GM06990 (cell line): ENCODE measurements around the gene CDK5RAP2.

Experiments
- DNase-seq: peaks from one replicate; pipeline ENCODE4 v3.0.0-alpha.2; 2011; ENCODE audit not compliant: insufficient read length; ENCODE audit errors: extremely low read depth
- H3K27me3 ChIP-seq: replicated peaks from 2 replicates; pipeline ENCODE4 v1.6.0; 2011; ENCODE audit warnings: low read length; ENCODE audit not compliant: control insufficient read depth, insufficient read depth
- H3K36me3 ChIP-seq: 2 replicates; pipeline ENCODE4 v1.5.1; 2011; ENCODE audit warnings: low read length; ENCODE audit not compliant: control insufficient read depth, insufficient read depth
- H3K4me3 ChIP-seq: replicated peaks from 2 replicates; pipeline ENCODE4 v1.5.1; 2011; ENCODE audit warnings: low read depth, mild to moderate bottlenecking, control low read depth, low read length
- TF ChIP-seq, protein P1 (sequence below): IDR thresholded peaks from 2 replicates; pipeline ENCODE4 v1.5.1; 2011; ENCODE audit warnings: low read length, control low read depth, mild to moderate bottlenecking, inconsistent platforms; ENCODE audit not compliant: insufficient read depth, poor library complexity, severe bottlenecking

The CDK5RAP2 gene

DNA sequence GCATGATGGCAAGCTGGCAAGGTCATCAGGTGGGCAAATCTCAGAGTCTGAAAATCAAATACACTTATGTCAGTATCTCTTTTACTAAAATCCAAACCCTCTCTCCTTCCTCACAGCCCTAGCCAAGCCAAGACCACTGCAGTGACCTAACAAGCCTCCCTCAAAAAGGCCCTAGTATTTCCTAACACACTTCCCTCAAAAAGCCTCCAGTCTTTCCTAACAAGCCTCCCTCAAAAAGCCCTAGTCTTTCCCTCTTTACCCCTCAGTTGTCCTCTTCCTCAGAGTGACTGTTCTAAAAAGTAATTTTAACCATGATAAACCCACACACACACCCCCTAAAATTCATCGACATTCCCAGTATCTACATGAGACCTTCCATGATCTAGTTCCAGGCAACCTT is 140.0 kb downstream of the CDK5RAP2 start:
- no peak for DNase-seq
- TF ChIP-seq, protein P1, sequence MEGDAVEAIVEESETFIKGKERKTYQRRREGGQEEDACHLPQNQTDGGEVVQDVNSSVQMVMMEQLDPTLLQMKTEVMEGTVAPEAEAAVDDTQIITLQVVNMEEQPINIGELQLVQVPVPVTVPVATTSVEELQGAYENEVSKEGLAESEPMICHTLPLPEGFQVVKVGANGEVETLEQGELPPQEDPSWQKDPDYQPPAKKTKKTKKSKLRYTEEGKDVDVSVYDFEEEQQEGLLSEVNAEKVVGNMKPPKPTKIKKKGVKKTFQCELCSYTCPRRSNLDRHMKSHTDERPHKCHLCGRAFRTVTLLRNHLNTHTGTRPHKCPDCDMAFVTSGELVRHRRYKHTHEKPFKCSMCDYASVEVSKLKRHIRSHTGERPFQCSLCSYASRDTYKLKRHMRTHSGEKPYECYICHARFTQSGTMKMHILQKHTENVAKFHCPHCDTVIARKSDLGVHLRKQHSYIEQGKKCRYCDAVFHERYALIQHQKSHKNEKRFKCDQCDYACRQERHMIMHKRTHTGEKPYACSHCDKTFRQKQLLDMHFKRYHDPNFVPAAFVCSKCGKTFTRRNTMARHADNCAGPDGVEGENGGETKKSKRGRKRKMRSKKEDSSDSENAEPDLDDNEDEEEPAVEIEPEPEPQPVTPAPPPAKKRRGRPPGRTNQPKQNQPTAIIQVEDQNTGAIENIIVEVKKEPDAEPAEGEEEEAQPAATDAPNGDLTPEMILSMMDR: no peak
- no peak overlapping the region for H3K4me3 ChIP-seq
- H3K27me3 ChIP-seq: no peaks in the 10 kb centered on the region
- H3K36me3 ChIP-seq: peaks cover 18% of the 10 kb centered on the region

DNA sequence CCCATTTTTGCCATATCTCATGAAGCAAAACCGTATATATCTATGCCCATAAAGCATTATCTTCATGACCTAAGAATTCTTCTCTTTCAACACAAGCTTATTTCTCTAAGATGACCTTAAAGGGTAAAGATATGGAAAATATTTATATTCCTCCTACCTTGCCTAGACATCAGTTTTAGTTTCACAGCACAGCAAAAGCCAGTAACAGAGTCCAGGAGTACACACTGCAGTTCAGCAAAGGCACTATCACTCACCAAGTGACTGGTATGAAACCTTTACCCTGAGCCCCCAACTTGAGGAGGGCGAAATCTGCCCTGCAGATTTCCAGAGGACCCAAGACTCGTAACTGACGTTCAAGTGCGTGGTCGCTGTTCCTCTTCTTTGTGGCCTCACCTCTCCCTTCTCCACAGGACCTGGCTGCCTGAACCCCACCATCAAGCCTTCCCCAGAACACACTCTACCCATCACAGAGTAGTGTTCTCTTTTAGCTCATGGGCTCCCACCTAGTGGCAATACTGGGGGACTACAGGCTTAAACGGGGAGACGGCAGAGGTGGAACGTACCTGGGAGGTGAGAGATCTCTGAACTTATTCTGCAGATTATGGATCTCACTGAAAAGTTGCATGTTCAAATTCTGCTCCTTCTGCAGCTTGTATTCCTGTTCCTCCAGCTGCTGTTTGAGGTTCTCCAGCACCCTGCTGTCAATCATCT is 141.0 kb downstream of the CDK5RAP2 start:
- no peaks in the 10 kb centered on the region for H3K27me3 ChIP-seq
- H3K4me3 ChIP-seq: no peak overlapping the region
- peaks cover 18% of the 10 kb centered on the region for H3K36me3 ChIP-seq
- peak; percentile 5 for DNase-seq
- TF ChIP-seq, protein P1: peak; percentile 44

DNA sequence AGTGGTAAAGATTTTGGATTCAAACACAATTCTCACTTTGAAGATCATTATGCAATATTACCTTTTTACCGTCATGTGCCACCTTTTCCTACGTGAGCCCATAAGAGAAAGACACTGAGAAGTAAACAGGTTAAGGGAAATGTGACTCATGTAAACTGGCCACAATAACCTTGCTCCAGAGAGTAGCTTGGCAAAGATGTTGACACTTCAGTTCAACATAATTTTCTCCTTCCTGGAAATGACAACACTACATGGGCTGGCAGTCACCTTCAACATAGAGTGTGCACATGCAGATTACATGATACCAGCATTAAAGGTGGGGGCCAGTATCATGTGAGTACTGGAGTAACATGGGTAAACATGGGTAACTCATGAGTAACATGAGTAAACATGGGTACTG is 141.9 kb downstream of the CDK5RAP2 start:
- no peak for DNase-seq
- H3K27me3 ChIP-seq: no peaks in the 10 kb centered on the region
- H3K4me3 ChIP-seq: no peak overlapping the region
- TF ChIP-seq, protein P1: no peak
- peaks cover 14% of the 10 kb centered on the region for H3K36me3 ChIP-seq

DNA sequence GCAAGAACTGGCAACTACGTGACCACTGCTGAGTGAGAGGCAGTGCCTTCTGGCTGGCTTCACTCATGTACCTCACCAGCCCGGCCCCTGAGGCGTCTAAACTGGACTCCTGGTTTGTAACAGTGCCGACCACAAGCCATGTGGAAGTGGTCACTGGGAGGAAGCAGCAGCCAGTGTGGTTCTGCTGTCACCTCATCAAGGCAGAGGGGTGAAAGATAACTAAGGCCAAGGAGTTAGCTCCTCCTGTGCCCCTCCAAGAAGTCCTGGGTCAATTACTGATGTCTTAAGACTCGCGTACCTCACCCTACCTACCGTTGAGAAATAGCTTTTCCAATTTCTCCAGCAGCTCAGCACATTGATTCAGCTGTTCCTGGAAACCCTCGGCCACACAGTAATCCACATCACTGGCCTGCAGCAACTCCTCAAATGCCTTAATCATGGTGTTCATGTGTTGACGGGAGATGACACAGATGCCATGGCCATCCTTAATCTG is 142.9 kb downstream of the CDK5RAP2 start:
- no peak for DNase-seq
- TF ChIP-seq, protein P1: no peak
- Histone ChIP-seq H3K36me3 (peaks cover 9% of the 10 kb centered on the region), H3K4me3 (no peak overlapping the region), H3K27me3 (no peaks in the 10 kb centered on the region)

DNA sequence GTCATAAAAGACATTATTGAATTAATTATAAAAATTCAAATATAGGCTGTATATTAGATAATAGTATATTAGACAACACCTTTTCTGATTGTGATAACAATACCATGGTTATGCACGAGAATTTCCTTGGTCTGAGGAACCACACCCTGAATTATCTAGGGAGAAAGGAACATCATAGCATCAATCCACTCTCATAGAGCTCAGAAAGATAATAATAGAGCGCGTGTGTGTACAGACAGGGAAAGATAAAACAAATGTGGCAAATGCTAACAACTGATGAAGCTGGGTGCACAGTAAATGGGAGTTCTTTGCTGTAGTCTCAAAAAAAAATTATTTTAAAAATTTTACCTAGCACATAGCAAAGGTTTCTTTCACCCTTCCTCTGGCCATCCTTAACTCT is 143.5 kb downstream of the CDK5RAP2 start:
- H3K27me3 ChIP-seq: no peaks in the 10 kb centered on the region
- no peak overlapping the region for H3K4me3 ChIP-seq
- peaks cover 9% of the 10 kb centered on the region for H3K36me3 ChIP-seq
- DNase-seq: no peak
- TF ChIP-seq, protein P1: no peak
